HG02610 (cell line): Measurements from ENCODE around the gene KDR.

Experiments
- ATAC-seq: cut with Tn5 transposase; IDR thresholded peaks from one replicate; pipeline ENCODE4 v1.9.1; 2021; ENCODE audit warnings: mild to moderate bottlenecking, moderate library complexity; ENCODE audit not compliant: unreplicated experiment

The KDR gene

GRCh38 chr4:55031158-55031557, 94.2 kb downstream of the KDR start:
- ATAC-seq: no peak

- no peak for ATAC-seq
Measured at GRCh38 chr4:55030589-55030988, 94.8 kb downstream of the KDR start.

GRCh38 chr4:55029821-55030503, 95.4 kb downstream of the KDR start:
- no peak for ATAC-seq

- no peak for ATAC-seq
Measured at GRCh38 chr4:55029321-55029720, 96.1 kb downstream of the KDR start.
